Cardiac fibroblast (primary cell): ENCODE measurements around the gene NME7.
"Not testable (repeated sequence)": the region's sequence is repeated elsewhere in the genome, so short reads cannot be mapped to it uniquely, and the experiment has no call there.

ENCODE experiments used
- DNase-seq, 2 donors: peaks; one replicate each; pipeline versions ENCODE4 v3.0.0 to v3.0.0-alpha.2; 2010; ENCODE audit warnings: low read depth in 2 of 2
- H3K4me3 ChIP-seq, 2 donors: replicated peaks in 1 of 2; 1 replicate in 1 of 2; 2 replicates in 1 of 2; pipeline ENCODE4 v1.5.1; 2011; ENCODE audit warnings: low read depth in 2 of 2, low read length in 2 of 2, mild to moderate bottlenecking in 2 of 2, moderate library complexity in 1 of 2
- CTCF ChIP-seq: IDR thresholded peaks from one replicate; pipeline ENCODE4 v1.5.1; 2011; ENCODE audit warnings: low read depth, mild to moderate bottlenecking, low read length, inconsistent platforms

The NME7 gene

GRCh38 chr1:169127305-169127704 lies 240.3 kb downstream of the NME7 start:
- H3K4me3 ChIP-seq: no peak overlapping the region
- DNase-seq: no peak
- no peak for TF ChIP-seq CTCF

- no peak overlapping the region for H3K4me3 ChIP-seq
- no peak for DNase-seq
- TF ChIP-seq CTCF: no peak
These were observed 241.3 kb downstream of the NME7 start for GRCh38 chr1:169126335-169126734.

- H3K4me3 ChIP-seq, DNase-seq: not testable (repeated sequence)
These were observed 242.0 kb downstream of the NME7 start for GRCh38 chr1:169125597-169125996.

GRCh38 chr1:169124459-169124858 lies 243.1 kb downstream of the NME7 start:
- no peak for TF ChIP-seq CTCF
- DNase-seq: no peak
- H3K4me3 ChIP-seq: no peak overlapping the region

GRCh38 chr1:169122976-169123375 lies 244.6 kb downstream of the NME7 start:
- TF ChIP-seq CTCF: no peak
- H3K4me3 ChIP-seq: no peak overlapping the region
- DNase-seq: no peak

GRCh38 chr1:169121146-169121923 lies 246.3 kb downstream of the NME7 start:
- H3K4me3 ChIP-seq: no peak overlapping the region
- TF ChIP-seq CTCF: no peak
- no peak for DNase-seq

GRCh38 chr1:169120066-169120465 lies 247.5 kb downstream of the NME7 start:
- no peak for DNase-seq
- no peak overlapping the region for H3K4me3 ChIP-seq

More at GRCh38 chr1:169120066-169120465, 247.5 kb downstream of the NME7 start:
- TF ChIP-seq CTCF: no peak
